Hematopoietic multipotent progenitor cell treated with erythropoietin and hydrocortisone succinate and interleukin-3 and kit ligand, for 6 days (in vitro differentiated cells): ENCODE results near the gene PCIF1.

Experiments used
- DNase-seq: peaks from one replicate; pipeline ENCODE4 v3.0.0-alpha.2; 2015

PCIF1 gene

GRCh38 chr20:45997187-45997586 lies 62.7 kb downstream of the PCIF1 start:
- DNase-seq, result no peak
